OCI-LY7 (cell line): ENCODE data around the gene TINAGL1.

Experiments
- CTCF ChIP-seq: fragments of 200-600 bp; sonication (generic); conservative IDR thresholded peaks from 2 replicates; pipeline ENCODE4 v1.5.1; 2014; ENCODE audit warnings: mild to moderate bottlenecking, antibody characterized with exemption, low read length, moderate library complexity, mixed read lengths
- EZH2phosphoT487 ChIP-seq: fragments of 200-600 bp; sonication (generic); IDR thresholded peaks from 2 replicates; pipeline ENCODE4 v1.6.1; 2018; ENCODE audit warnings: low read depth, borderline replicate concordance, mild to moderate bottlenecking, mixed run types, antibody characterized with exemption, low read length, moderate library complexity, mixed read lengths

- TF ChIP-seq EZH2phosphoT487 (no peak), CTCF (no peak)
Measured at GRCh38 chr1:31624309-31624708, 48.0 kb downstream of the TINAGL1 start.
